ENCODE measurements around the gene CCDC9.

CCDC9 gene

GRCh38 chr19:47302249-47302648, 45.9 kb downstream of the CCDC9 start:
- DNase-seq = no peak

GRCh38 chr19:47303966-47304365, 47.6 kb downstream of the CCDC9 start:
- DNase-seq = no peak

GRCh38 chr19:47305309-47305751, 49.0 kb downstream of the CCDC9 start:
- DNase-seq = peak; percentile 59

GRCh38 chr19:47306303-47306702, 50.0 kb downstream of the CCDC9 start:
- no peak for DNase-seq

- no peak for DNase-seq
Observed at GRCh38 chr19:47309038-47309437, 52.7 kb downstream of the CCDC9 start.

GRCh38 chr19:47309608-47310007, 53.3 kb downstream of the CCDC9 start, which contains the start of gene C5AR1:
Gene C5AR1, plus strand, starts transcription at chr19:47309861. Its CDS starts 35 bp downstream, at chr19:47309896.
- DNase-seq = no peak

GRCh38 chr19:47310323-47310722, 54.0 kb downstream of the CCDC9 start:
- no peak for DNase-seq

GRCh38 chr19:47310819-47311218, 54.5 kb downstream of the CCDC9 start:
- DNase-seq = peak; percentile 75

GRCh38 chr19:47312366-47313006, 56.2 kb downstream of the CCDC9 start:
- no peak for DNase-seq

GRCh38 chr19:47313754-47314295, 57.5 kb downstream of the CCDC9 start:
- no peak for DNase-seq

GRCh38 chr19:47315125-47315821, 58.9 kb downstream of the CCDC9 start:
- no peak for DNase-seq

- DNase-seq = no peak
Observed at GRCh38 chr19:47316513-47316912, 60.2 kb downstream of the CCDC9 start.

GRCh38 chr19:47319923-47320871, 63.9 kb downstream of the CCDC9 start:
- DNase-seq = no peak
